ENCODE data around the gene WDR18. TPM values are rescaled to one million over a fixed set of nuclear protein-coding genes. Genes with fewer than 3 reads are reported as not detected.

The WDR18 gene
- total and polyA plus RNA-seq, 2 of the 8 experiments (the other 6 are each of a cell fraction or from before 2014, with no cell fraction given), result 87.7 to 177 TPM

DNA sequence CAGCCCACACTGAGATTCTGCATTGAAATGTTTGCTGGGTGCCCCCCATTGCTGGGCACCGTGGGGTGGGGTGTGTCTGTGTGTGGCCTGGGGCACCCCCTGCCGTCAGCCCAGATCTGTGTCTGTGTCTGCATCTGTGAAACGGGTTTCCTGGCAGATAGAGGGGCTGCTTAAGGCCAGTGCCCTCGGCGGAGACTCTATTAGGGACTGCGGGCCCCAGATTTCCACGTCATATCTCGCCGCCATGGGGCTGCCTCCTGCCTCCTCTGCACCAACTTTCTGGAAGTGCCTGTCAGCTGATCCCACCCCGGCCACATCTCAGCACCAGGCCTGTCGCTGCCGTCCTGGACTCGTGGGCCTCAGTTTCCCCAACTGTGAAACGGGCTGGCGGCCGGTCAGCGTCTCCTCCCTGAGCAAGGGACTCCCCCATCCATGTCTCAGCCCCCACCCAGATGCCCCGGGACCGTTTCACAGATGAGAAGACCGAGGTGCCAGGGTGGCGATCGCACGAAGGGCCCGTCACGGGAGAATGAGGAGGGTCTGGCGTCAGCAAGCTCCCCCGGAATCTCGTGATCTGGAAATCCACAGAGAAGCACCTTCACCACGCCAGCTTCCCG lies 36.9 kb upstream of the WDR18 start (continued):
- TF ChIP-seq KDM1A (IDR thresholded peaks at IDR 0.05; ENCODE audit: borderline replicate concordance, low read length) (no peak), CHD7 (IDR thresholded peaks at IDR 0.05; ENCODE audit: insufficient replicate concordance, low read length) (no peak), SIRT6 (IDR thresholded peaks at IDR 0.05; ENCODE audit: low read length) (no peak), TAF1 (IDR thresholded peaks at IDR 0.05; ENCODE audit: low read depth, low read length) (no peak), YY1 (IDR thresholded peaks at IDR 0.05; ENCODE audit: low read depth, low read length) (no peak), CHD2 (IDR thresholded peaks at IDR 0.05; ENCODE audit: low read length) (no peak), RXRA (IDR thresholded peaks at IDR 0.05; ENCODE audit: insufficient read depth, low read depth, low read length) (no peak), CTBP2 (IDR thresholded peaks at IDR 0.05; ENCODE audit: borderline replicate concordance, insufficient read depth, insufficient read length, low read length) (no peak)

Measured in H1 (cell line).